Neural crest cell (in vitro differentiated cells): ENCODE measurements around the gene SLC22A7. TPM values are rescaled to one million over a fixed set of nuclear protein-coding genes. Genes with fewer than 3 reads are reported as not detected.
A peak's percentile ranks its signal among the peaks of the same experiment; 100 is the strongest.

ENCODE experiments used
- DNase-seq: peaks from one replicate; pipeline ENCODE4 v3.0.0; 2021; ENCODE audit warnings: low read depth, mixed read lengths, low spot score
- H3K27ac Mint-ChIP-seq: one replicate; pipeline ENCODE4 v1.8.0; 2021; ENCODE audit warnings: mild to moderate bottlenecking, mixed read lengths; ENCODE audit not compliant: unreplicated experiment
- H3K27me3 Mint-ChIP-seq: 2 replicates; pipeline ENCODE4 v1.8.0; 2021; ENCODE audit warnings: low read depth, mild to moderate bottlenecking, mixed read lengths
- H3K36me3 Mint-ChIP-seq: 2 replicates; pipeline ENCODE4 v1.8.0; 2021; ENCODE audit warnings: low read depth, mild to moderate bottlenecking, mixed read lengths
- H3K4me1 Mint-ChIP-seq: 2 replicates; pipeline ENCODE4 v1.8.0; 2021; ENCODE audit warnings: mixed read lengths
- H3K4me3 Mint-ChIP-seq: one replicate; pipeline ENCODE4 v1.8.0; 2021; ENCODE audit warnings: mild to moderate bottlenecking, mixed read lengths
- H3K9me3 Mint-ChIP-seq: 2 replicates; pipeline ENCODE4 v1.8.0; 2021; ENCODE audit warnings: mixed read lengths
- total RNA-seq: library from RNA; stranded (reverse); gene quantifications from 2 replicates; pipeline ENCODE4 v1.2.1, GENCODE V29; 2021
- TF ChIP-seq, protein P1 (sequence below): fragments of 200-600 bp; sonication (generic); conservative IDR thresholded peaks from 2 replicates; pipeline ENCODE4 v1.5.0; 2021; ENCODE audit warnings: antibody characterized with exemption, mild to moderate bottlenecking

The SLC22A7 gene
- total RNA-seq, 1 donor from 2014 or later: 0.37 TPM

DNA sequence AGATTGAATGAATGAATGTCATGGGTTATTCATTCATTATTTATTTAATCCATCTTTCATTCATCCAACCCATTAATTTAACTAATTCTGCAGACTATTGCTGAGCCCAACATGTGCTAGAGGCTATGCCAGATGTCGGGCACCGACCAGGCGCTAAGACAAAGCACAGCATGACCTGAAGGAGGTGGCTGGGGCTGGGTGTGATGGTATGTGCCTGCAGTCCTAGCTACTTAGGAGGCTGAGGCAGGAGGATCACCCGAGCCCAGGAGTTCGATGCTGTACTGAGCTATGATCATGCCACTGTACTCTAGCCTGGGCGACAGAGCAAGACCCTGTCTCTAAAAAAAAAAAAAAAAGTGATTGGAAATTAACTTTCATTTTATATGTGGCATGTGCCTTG lies 5.7 kb upstream of the SLC22A7 start:
- Mint-ChIP-seq H3K9me3 (no peaks in the 10 kb centered on the region), H3K4me1 (no peaks in the 10 kb centered on the region), H3K36me3 (no peaks in the 10 kb centered on the region), H3K27me3 (no peaks in the 10 kb centered on the region), H3K27ac (no peak overlapping the region), H3K4me3 (no peak overlapping the region)
- DNase-seq: no peak
- TF ChIP-seq, protein P1, sequence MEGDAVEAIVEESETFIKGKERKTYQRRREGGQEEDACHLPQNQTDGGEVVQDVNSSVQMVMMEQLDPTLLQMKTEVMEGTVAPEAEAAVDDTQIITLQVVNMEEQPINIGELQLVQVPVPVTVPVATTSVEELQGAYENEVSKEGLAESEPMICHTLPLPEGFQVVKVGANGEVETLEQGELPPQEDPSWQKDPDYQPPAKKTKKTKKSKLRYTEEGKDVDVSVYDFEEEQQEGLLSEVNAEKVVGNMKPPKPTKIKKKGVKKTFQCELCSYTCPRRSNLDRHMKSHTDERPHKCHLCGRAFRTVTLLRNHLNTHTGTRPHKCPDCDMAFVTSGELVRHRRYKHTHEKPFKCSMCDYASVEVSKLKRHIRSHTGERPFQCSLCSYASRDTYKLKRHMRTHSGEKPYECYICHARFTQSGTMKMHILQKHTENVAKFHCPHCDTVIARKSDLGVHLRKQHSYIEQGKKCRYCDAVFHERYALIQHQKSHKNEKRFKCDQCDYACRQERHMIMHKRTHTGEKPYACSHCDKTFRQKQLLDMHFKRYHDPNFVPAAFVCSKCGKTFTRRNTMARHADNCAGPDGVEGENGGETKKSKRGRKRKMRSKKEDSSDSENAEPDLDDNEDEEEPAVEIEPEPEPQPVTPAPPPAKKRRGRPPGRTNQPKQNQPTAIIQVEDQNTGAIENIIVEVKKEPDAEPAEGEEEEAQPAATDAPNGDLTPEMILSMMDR: no peak

DNA sequence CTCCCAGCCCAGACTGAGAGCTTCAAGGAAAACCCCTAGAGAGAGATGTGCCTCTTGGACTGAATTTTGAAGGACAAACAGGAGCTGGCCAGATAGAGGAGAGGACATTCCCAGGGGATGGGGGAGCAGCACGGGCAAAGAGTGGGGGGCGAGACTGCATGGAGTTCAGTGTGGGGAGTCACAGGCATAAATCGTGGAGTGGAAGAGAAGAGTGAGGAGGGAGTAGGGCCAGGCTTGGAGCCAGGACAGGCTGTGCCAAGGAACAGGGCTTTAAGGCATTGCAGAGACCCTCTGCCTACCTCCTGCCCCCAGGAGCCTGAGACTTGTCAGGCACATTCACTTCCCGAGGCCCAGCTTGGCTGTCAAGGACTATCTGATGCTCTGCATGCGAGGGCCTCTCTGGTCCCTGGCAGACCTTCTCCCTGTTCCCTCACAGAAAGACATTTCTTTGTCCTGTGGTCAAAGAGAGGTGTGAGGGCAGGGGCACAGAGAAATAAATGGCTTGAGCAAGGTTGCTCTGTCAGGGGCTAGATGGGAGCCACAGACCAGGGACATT lies 5.2 kb upstream of the SLC22A7 start:
- H3K36me3 Mint-ChIP-seq: no peaks in the 10 kb centered on the region
- H3K9me3 Mint-ChIP-seq: no peaks in the 10 kb centered on the region
- TF ChIP-seq, protein P1: no peak
- H3K4me1 Mint-ChIP-seq: no peaks in the 10 kb centered on the region
- DNase-seq: no peak
- H3K27me3 Mint-ChIP-seq: no peaks in the 10 kb centered on the region
- H3K27ac Mint-ChIP-seq: peak overlapping the region; percentile 92
- no peak overlapping the region for H3K4me3 Mint-ChIP-seq

DNA sequence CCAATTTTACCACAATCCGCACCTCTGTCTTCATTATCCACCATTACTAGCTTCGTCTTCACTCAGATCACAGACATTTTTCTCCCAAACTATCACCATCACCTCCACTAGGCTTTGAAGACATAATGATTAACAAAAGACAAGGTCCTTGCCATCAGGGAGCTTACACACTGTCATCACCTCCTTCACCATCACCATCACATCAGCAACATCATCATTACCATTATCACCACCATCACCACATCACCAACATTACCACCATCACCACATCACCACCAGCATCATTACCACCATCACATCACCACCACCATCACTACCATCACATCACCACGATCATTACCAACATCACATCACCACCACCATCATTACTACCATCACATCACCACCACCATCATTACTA lies 4.4 kb upstream of the SLC22A7 start:
- Mint-ChIP-seq H3K9me3 (no peaks in the 10 kb centered on the region), H3K27me3 (no peaks in the 10 kb centered on the region), H3K4me1 (no peaks in the 10 kb centered on the region), H3K36me3 (no peaks in the 10 kb centered on the region), H3K4me3 (no peak overlapping the region), H3K27ac (no peak overlapping the region)
- no peak for DNase-seq
- TF ChIP-seq, protein P1: no peak

DNA sequence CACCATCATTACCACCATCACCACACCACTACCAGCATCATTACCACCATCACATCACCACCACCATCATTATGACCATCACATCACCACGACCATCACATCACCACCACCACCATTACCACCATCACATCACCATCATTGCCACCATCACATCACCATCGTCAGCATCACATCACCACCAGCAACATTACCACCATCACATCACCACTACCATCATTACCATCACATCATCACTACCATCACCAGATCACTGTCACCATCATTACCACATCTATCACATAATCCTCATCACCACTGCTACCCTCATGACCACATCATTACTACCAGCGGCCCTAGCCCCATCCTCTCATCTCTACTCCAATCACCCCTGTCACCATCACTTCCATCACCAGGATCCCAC lies 3.5 kb upstream of the SLC22A7 start:
- H3K27ac Mint-ChIP-seq: no peak overlapping the region
- no peak overlapping the region for H3K4me3 Mint-ChIP-seq
- no peak for DNase-seq
- TF ChIP-seq, protein P1: no peak
- H3K36me3 Mint-ChIP-seq: no peaks in the 10 kb centered on the region
- H3K4me1 Mint-ChIP-seq: no peaks in the 10 kb centered on the region
- H3K27me3 Mint-ChIP-seq: no peaks in the 10 kb centered on the region
- H3K9me3 Mint-ChIP-seq: no peaks in the 10 kb centered on the region

DNA sequence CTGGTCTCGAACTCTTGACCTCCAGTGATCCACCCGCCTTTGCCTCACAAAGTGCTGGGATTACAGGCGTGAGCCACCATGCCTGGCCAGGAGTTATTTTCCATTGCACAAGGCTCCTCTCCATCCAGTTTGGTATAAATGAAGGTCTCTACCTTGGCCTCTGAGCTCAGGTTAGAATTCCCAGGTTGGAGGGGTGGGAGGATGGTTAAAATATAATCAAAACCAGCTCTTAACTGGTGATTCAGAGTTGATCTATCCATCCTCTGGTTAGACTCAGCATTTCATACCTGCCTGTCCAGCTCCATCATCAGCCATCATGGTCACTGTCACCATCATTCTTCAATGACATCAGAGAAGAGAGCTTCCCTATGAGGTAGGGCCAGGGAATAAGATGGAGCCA lies 2.6 kb upstream of the SLC22A7 start:
- DNase-seq: no peak
- TF ChIP-seq, protein P1: no peak
- H3K27me3 Mint-ChIP-seq: no peaks in the 10 kb centered on the region
- no peak overlapping the region for H3K27ac Mint-ChIP-seq
- H3K4me3 Mint-ChIP-seq: no peak overlapping the region
- no peaks in the 10 kb centered on the region for H3K9me3 Mint-ChIP-seq
- H3K36me3 Mint-ChIP-seq: no peaks in the 10 kb centered on the region
- no peaks in the 10 kb centered on the region for H3K4me1 Mint-ChIP-seq
